ENCODE measurements around the gene ITPRID2.

ITPRID2 gene

GRCh38 chr2:181891258-181891965 is at the start of gene ITPRID2:
TSS of gene ITPRID2 (plus strand) at chr2:181891730. CDS start at chr2:181892067, 337 bp downstream.
- peak; percentile 28 to 36 for DNase-seq

- no peak for DNase-seq
Observed at GRCh38 chr2:181844551-181845290, 46.8 kb upstream of the ITPRID2 start.

- no peak for DNase-seq
Observed at GRCh38 chr2:181846399-181847197, 44.9 kb upstream of the ITPRID2 start.

- no peak for DNase-seq
Observed at GRCh38 chr2:181847198-181847556, 44.4 kb upstream of the ITPRID2 start.

- no peak for DNase-seq
Observed at GRCh38 chr2:181847702-181848101, 43.8 kb upstream of the ITPRID2 start.

- no peak for DNase-seq
Observed at GRCh38 chr2:181848261-181848886, 43.2 kb upstream of the ITPRID2 start.

- no peak for DNase-seq
Observed at GRCh38 chr2:181849601-181850000, 41.9 kb upstream of the ITPRID2 start.

- no peak for DNase-seq
Observed at GRCh38 chr2:181850936-181851560, 40.5 kb upstream of the ITPRID2 start.

- no peak for DNase-seq
Observed at GRCh38 chr2:181851726-181852125, 39.8 kb upstream of the ITPRID2 start.

- no peak for DNase-seq
Observed at GRCh38 chr2:181853696-181854095, 37.8 kb upstream of the ITPRID2 start.

GRCh38 chr2:181857483-181857882 is 34.0 kb upstream of the ITPRID2 start:
- DNase-seq: no peak

- no peak for DNase-seq
Observed at GRCh38 chr2:181858600-181858999, 32.9 kb upstream of the ITPRID2 start.

GRCh38 chr2:181859123-181859522 is 32.4 kb upstream of the ITPRID2 start:
- DNase-seq: no peak

- no peak for DNase-seq
Observed at GRCh38 chr2:181859803-181860202, 31.7 kb upstream of the ITPRID2 start.

- no peak for DNase-seq
Observed at GRCh38 chr2:181861379-181861778, 30.2 kb upstream of the ITPRID2 start.

- no peak for DNase-seq
Observed at GRCh38 chr2:181862583-181863281, 28.8 kb upstream of the ITPRID2 start.

- DNase-seq: no peak
Observed at GRCh38 chr2:181872178-181872577, 19.4 kb upstream of the ITPRID2 start.

- DNase-seq: no peak
Observed at GRCh38 chr2:181876614-181877063, 14.9 kb upstream of the ITPRID2 start.

GRCh38 chr2:181877181-181877664 is 14.3 kb upstream of the ITPRID2 start:
- no peak for DNase-seq

GRCh38 chr2:181878448-181878847 is 13.1 kb upstream of the ITPRID2 start:
- no peak for DNase-seq

- DNase-seq: no peak
Observed at GRCh38 chr2:181879295-181879694, 12.2 kb upstream of the ITPRID2 start.

Measured in activated CD4-positive, alpha-beta T cell treated with anti-CD3 and anti-CD28 coated beads, Interleukin-2, amount 50 U/mL, for 4 hours (primary cell).